ENCODE measurements around the gene ETNK2.

The ETNK2 gene

DNA sequence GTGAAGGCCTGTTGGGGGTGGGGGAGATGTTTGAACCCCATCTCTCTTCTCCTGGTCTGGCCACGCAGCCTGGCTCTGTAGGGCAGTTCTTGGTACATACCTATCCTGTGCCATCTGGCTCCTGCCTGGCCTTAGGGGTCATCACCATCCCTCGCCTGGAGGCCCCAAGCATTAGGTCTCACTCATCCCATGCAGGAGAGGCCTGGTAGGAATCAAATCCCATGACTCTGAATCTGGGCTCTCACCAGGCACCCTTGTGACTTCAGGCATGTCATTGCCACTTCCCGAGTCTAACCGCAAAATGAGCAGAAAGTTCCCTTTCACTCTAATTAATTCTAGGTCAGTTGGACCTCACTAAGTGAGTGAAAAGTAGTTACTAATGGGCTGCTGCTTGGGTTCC, 37.2 kb downstream of the ETNK2 start:
- peaks cover 4% of the 10 kb centered on the region for H3K79me1 ChIP-seq (replicated peaks; ENCODE audit: low read length, poor library complexity, severe bottlenecking)
- no peak overlapping the region for H3K4me2 ChIP-seq (ENCODE audit: low read length, poor library complexity, severe bottlenecking)
- no peak overlapping the region for H2AK5ac ChIP-seq (ENCODE audit: low read length, severe bottlenecking)
- H3K27me3 ChIP-seq (ENCODE audit: control insufficient read depth in 1 of 2, insufficient read depth in 1 of 2, low read length in 2 of 2) = no peaks in the 10 kb centered on the region
- peaks cover 4% of the 10 kb centered on the region for H3K4me1 ChIP-seq (ENCODE audit: control insufficient read depth, insufficient read depth, low read depth, low read length)
- H3K9ac ChIP-seq (ENCODE audit: low read length) = no peak overlapping the region
- no peak overlapping the region for H3K4ac ChIP-seq (ENCODE audit: low read depth in 1 of 2, low read length in 2 of 2)
- peaks cover 6 to 17% of the 10 kb centered on the region in 2 experiments for H3K36me3 ChIP-seq (ENCODE audit: control insufficient read depth in 1 of 2, insufficient read depth in 2 of 2, low read depth in 1 of 2, low read length in 2 of 2)
- H2BK5ac ChIP-seq (ENCODE audit: low read depth, low read length, poor library complexity, severe bottlenecking) = no peak overlapping the region
- H2BK12ac ChIP-seq (ENCODE audit: low read length in 2 of 2) = no peak overlapping the region
- no peak for DNase-seq
- no peak overlapping the region for H3K4me3 ChIP-seq (ENCODE audit: insufficient read depth in 1 of 2, low read depth in 1 of 2, low read length in 2 of 2)
- H4K91ac ChIP-seq (ENCODE audit: low read length) = no peak overlapping the region
- H2AFZ ChIP-seq (ENCODE audit: low read depth, low read length) = no peak overlapping the region
- no peak overlapping the region for H3K23ac ChIP-seq (ENCODE audit: low read length in 2 of 2)
- H4K8ac ChIP-seq (ENCODE audit: low read length) = no peak overlapping the region
- H3K14ac ChIP-seq (ENCODE audit: low read length in 2 of 2) = no peak overlapping the region
- WGBS = 98% methylated on average over 2 of the region's 4 CpGs
- H3K27ac ChIP-seq (ENCODE audit: low read length, poor library complexity, severe bottlenecking) = no peak overlapping the region
- no peak overlapping the region for H3K18ac ChIP-seq (ENCODE audit: low read depth in 1 of 2, low read length in 2 of 2)
- H2BK15ac ChIP-seq (ENCODE audit: low read depth, poor library complexity, severe bottlenecking) = no peak overlapping the region
- no peaks in the 10 kb centered on the region for H3K9me3 ChIP-seq (ENCODE audit: control insufficient read depth, low read length)
- no peak overlapping the region for H2BK120ac ChIP-seq (ENCODE audit: low read depth, low read length)

- Histone ChIP-seq H4K8ac (ENCODE audit: low read length) (no peak overlapping the region), H2AFZ (ENCODE audit: low read depth, low read length) (no peak overlapping the region), H3K18ac (ENCODE audit: low read depth in 1 of 2, low read length in 2 of 2) (no peak overlapping the region), H3K4me2 (ENCODE audit: low read length, poor library complexity, severe bottlenecking) (no peak overlapping the region), H3K9me3 (ENCODE audit: control insufficient read depth, low read length) (no peaks in the 10 kb centered on the region), H2BK15ac (ENCODE audit: low read depth, poor library complexity, severe bottlenecking) (no peak overlapping the region), H3K23ac (ENCODE audit: low read length in 2 of 2) (no peak overlapping the region), H3K4ac (ENCODE audit: low read depth in 1 of 2, low read length in 2 of 2) (no peak overlapping the region), H3K4me1 (ENCODE audit: control insufficient read depth, insufficient read depth, low read depth, low read length) (peaks cover 4% of the 10 kb centered on the region), H3K4me3 (ENCODE audit: insufficient read depth in 1 of 2, low read depth in 1 of 2, low read length in 2 of 2) (no peak overlapping the region), H3K14ac (ENCODE audit: low read length in 2 of 2) (no peak overlapping the region), H3K36me3 (ENCODE audit: control insufficient read depth in 1 of 2, insufficient read depth in 2 of 2, low read depth in 1 of 2, low read length in 2 of 2) (peaks cover 6 to 14% of the 10 kb centered on the region in 2 experiments), H2BK120ac (ENCODE audit: low read depth, low read length) (no peak overlapping the region), H3K27me3 (ENCODE audit: control insufficient read depth in 1 of 2, insufficient read depth in 1 of 2, low read length in 2 of 2) (no peaks in the 10 kb centered on the region), H3K9ac (ENCODE audit: low read length) (peak overlapping the region; percentile 15), H2BK5ac (ENCODE audit: low read depth, low read length, poor library complexity, severe bottlenecking) (no peak overlapping the region), H2BK12ac (ENCODE audit: low read length in 2 of 2) (no peak overlapping the region), H3K27ac (ENCODE audit: low read length, poor library complexity, severe bottlenecking) (no peak overlapping the region), H3K79me1 (replicated peaks; ENCODE audit: low read length, poor library complexity, severe bottlenecking) (peaks cover 5% of the 10 kb centered on the region), H4K91ac (ENCODE audit: low read length) (no peak overlapping the region), H2AK5ac (ENCODE audit: low read length, severe bottlenecking) (no peak overlapping the region)
- WGBS = 97% methylated on average over 1 of the region's 1 CpG
- no peak for DNase-seq
These were observed 37.9 kb downstream of the ETNK2 start for GRCh38 chr1:204113896-204114295.

- H2AK5ac ChIP-seq (ENCODE audit: low read length, severe bottlenecking) = no peak overlapping the region
- no peak for DNase-seq
- H2BK120ac ChIP-seq (ENCODE audit: low read depth, low read length) = no peak overlapping the region
- H3K4me1 ChIP-seq (ENCODE audit: control insufficient read depth, insufficient read depth, low read depth, low read length) = peaks cover 7% of the 10 kb centered on the region
- H3K4me3 ChIP-seq (ENCODE audit: insufficient read depth in 1 of 2, low read depth in 1 of 2, low read length in 2 of 2) = no peak overlapping the region
- H3K9me3 ChIP-seq (ENCODE audit: control insufficient read depth, low read length) = no peaks in the 10 kb centered on the region
- H3K4ac ChIP-seq (ENCODE audit: low read depth in 1 of 2, low read length in 2 of 2) = no peak overlapping the region
- H3K27me3 ChIP-seq (ENCODE audit: control insufficient read depth in 1 of 2, insufficient read depth in 1 of 2, low read length in 2 of 2) = no peaks in the 10 kb centered on the region
- H2BK12ac ChIP-seq (ENCODE audit: low read length in 2 of 2) = no peak overlapping the region
- no peak overlapping the region for H3K4me2 ChIP-seq (ENCODE audit: low read length, poor library complexity, severe bottlenecking)
- no peak overlapping the region for H2BK15ac ChIP-seq (ENCODE audit: low read depth, poor library complexity, severe bottlenecking)
- H3K9ac ChIP-seq (ENCODE audit: low read length) = peak overlapping the region; percentile 15
- peak overlapping the region in 1 of 2 experiments; percentile 26 for H3K14ac ChIP-seq (ENCODE audit: low read length in 2 of 2)
- no peak overlapping the region for H3K27ac ChIP-seq (ENCODE audit: low read length, poor library complexity, severe bottlenecking)
- H4K91ac ChIP-seq (ENCODE audit: low read length) = no peak overlapping the region
- no peak overlapping the region for H2BK5ac ChIP-seq (ENCODE audit: low read depth, low read length, poor library complexity, severe bottlenecking)
- H3K36me3 ChIP-seq (ENCODE audit: control insufficient read depth in 1 of 2, insufficient read depth in 2 of 2, low read depth in 1 of 2, low read length in 2 of 2) = peaks cover 6 to 11% of the 10 kb centered on the region in 2 experiments
- peaks cover 5% of the 10 kb centered on the region for H3K79me1 ChIP-seq (replicated peaks; ENCODE audit: low read length, poor library complexity, severe bottlenecking)
- H4K8ac ChIP-seq (ENCODE audit: low read length) = no peak overlapping the region
- WGBS = 86% methylated on average over 10 of the region's 11 CpGs
- H3K18ac ChIP-seq (ENCODE audit: low read depth in 1 of 2, low read length in 2 of 2) = no peak overlapping the region
- H3K23ac ChIP-seq (ENCODE audit: low read length in 2 of 2) = no peak overlapping the region
- H2AFZ ChIP-seq (ENCODE audit: low read depth, low read length) = no peak overlapping the region
These were observed 38.7 kb downstream of the ETNK2 start for GRCh38 chr1:204112876-204113730.

DNA sequence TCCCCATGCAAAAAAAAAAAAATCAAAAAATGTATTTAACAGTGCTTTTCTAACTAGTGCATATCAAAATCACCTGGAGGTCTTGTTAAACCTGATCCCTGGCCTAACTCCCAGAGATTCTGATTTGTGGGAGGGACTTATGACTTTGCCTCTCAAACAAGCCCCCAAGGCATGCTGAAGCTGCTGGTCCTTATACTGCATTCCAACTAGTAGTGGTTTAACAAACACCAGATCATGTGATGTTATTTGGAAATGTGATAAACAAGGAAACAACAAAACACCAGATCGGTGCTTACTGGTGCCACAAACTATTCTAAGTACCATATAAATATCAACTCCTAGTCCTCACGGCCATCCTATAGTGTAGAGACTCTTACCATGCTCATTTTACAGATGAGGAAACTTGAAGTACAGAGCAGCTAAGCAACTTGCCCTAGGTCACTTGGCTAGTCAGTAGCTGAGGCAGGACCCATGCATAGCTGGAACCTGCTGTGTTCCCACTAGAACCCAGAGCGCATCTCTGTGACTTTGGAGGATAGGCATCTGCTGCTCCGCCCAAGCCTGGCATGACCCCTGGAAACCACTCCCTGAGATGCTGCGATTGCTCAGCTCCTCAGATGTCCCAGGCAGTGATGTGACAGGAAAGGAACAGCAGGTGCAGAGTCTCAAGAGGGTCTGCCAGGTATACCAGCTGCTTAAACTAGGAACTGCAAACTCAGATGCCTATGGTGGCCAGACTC, 40.8 kb downstream of the ETNK2 start:
- no peak overlapping the region for H3K4ac ChIP-seq (ENCODE audit: low read depth in 1 of 2, low read length in 2 of 2)
- H3K4me3 ChIP-seq (ENCODE audit: insufficient read depth in 1 of 2, low read depth in 1 of 2, low read length in 2 of 2) = no peak overlapping the region
- no peak overlapping the region for H3K23ac ChIP-seq (ENCODE audit: low read length in 2 of 2)
- H3K14ac ChIP-seq (ENCODE audit: low read length in 2 of 2) = no peak overlapping the region
- WGBS = 81% methylated on average over 5 of the region's 5 CpGs
- H2BK5ac ChIP-seq (ENCODE audit: low read depth, low read length, poor library complexity, severe bottlenecking) = no peak overlapping the region
- H4K91ac ChIP-seq (ENCODE audit: low read length) = no peak overlapping the region
- H3K4me2 ChIP-seq (ENCODE audit: low read length, poor library complexity, severe bottlenecking) = no peak overlapping the region
- H2AFZ ChIP-seq (ENCODE audit: low read depth, low read length) = no peak overlapping the region
- peaks cover 7% of the 10 kb centered on the region for H3K4me1 ChIP-seq (ENCODE audit: control insufficient read depth, insufficient read depth, low read depth, low read length)
- no peak overlapping the region for H2BK15ac ChIP-seq (ENCODE audit: low read depth, poor library complexity, severe bottlenecking)
- peak overlapping the region in 1 of 2 experiments; percentile 35 for H3K18ac ChIP-seq (ENCODE audit: low read depth in 1 of 2, low read length in 2 of 2)
- no peak overlapping the region for H3K9ac ChIP-seq (ENCODE audit: low read length)
- no peak for DNase-seq
- H3K27me3 ChIP-seq (ENCODE audit: control insufficient read depth in 1 of 2, insufficient read depth in 1 of 2, low read length in 2 of 2) = no peaks in the 10 kb centered on the region
- peaks cover 5% of the 10 kb centered on the region for H3K79me1 ChIP-seq (replicated peaks; ENCODE audit: low read length, poor library complexity, severe bottlenecking)
- H3K27ac ChIP-seq (ENCODE audit: low read length, poor library complexity, severe bottlenecking) = no peak overlapping the region
- peaks cover 0 to 3% of the 10 kb centered on the region in 2 experiments for H3K36me3 ChIP-seq (ENCODE audit: control insufficient read depth in 1 of 2, insufficient read depth in 2 of 2, low read depth in 1 of 2, low read length in 2 of 2)
- no peaks in the 10 kb centered on the region for H3K9me3 ChIP-seq (ENCODE audit: control insufficient read depth, low read length)
- H2BK12ac ChIP-seq (ENCODE audit: low read length in 2 of 2) = no peak overlapping the region
- H4K8ac ChIP-seq (ENCODE audit: low read length) = no peak overlapping the region
- H2AK5ac ChIP-seq (ENCODE audit: low read length, severe bottlenecking) = no peak overlapping the region
- no peak overlapping the region for H2BK120ac ChIP-seq (ENCODE audit: low read depth, low read length)
